HepG2 (cell line): ENCODE data around the gene NUB1. TPM values are rescaled to one million over a fixed set of nuclear protein-coding genes. Genes with fewer than 3 reads are reported as not detected.

Experiments used
- ATAC-seq: fragments of 200-7000 bp; cut with Tn5 transposase; 3 replicates; pipeline ENCODE4 v1.9.1; 2020; ENCODE audit warnings: mild to moderate bottlenecking, moderate library complexity
- BruUV-seq: library from RNA; stranded (reverse); fragments of 400-500 nt; replicated peaks from 2 replicates; lab custom pipeline; 2021; lab: Mats Ljungman, UMichigan
- CTCF ChIA-PET: fragments of 300-600 bp; formaldehyde crosslinking; extraction: SDS; loops from one replicate; lab custom pipeline; 2021; ENCODE audit warnings: low total read pairs, inconsistent platforms, low intra/inter-chr PET ratio; lab: Yijun Ruan, JAX
- POLR2A ChIA-PET: fragments of 350-600 bp; sonication (Branson Sonifier 250); formaldehyde crosslinking; loops from one replicate; lab custom pipeline; 2020; ENCODE audit warnings: antibody characterized with exemption, inconsistent platforms; lab: Yijun Ruan, JAX
- DNase-seq: peaks from one replicate; pipeline ENCODE4 v3.0.0-alpha.2; 2015; ENCODE audit warnings: low spot score
- FAIRE-seq: peaks from 3 replicates; lab custom pipeline; 2011; peaks lifted over from hg19 to GRCh38; lab: Jason Lieb, UNC
- H2AFZ ChIP-seq: one replicate; pipeline ENCODE4 v1.6.1; 2011; ENCODE audit warnings: low read length, inconsistent platforms
- H3K27ac ChIP-seq: fragments of 300-600 bp; 3 replicates; pipeline ENCODE4 v1.8.0; 2011; ENCODE audit warnings: mixed run types, mild to moderate bottlenecking, mixed read lengths, low read length, inconsistent platforms; ENCODE audit not compliant: insufficient read depth; ENCODE audit errors: extremely low read length
- H3K27me3 ChIP-seq, 2 experiments: fragments of 200-600 bp in 1 of 2; 2 replicates in 1 of 2; 3 replicates in 1 of 2; pipeline versions ENCODE4 v1.6.0 to v1.8.0; 2011; ENCODE audit warnings: low read length in 2 of 2, mild to moderate bottlenecking in 2 of 2, moderate library complexity in 2 of 2, inconsistent platforms in 1 of 2; ENCODE audit not compliant: insufficient read depth in 2 of 2, control insufficient read depth in 1 of 2
- H3K36me3 ChIP-seq, 2 experiments: fragments of 200-600 bp in 1 of 2; replicated peaks in 1 of 2; 2 replicates in 1 of 2; 3 replicates in 1 of 2; pipeline versions ENCODE4 v1.5.1 to v1.8.0; 2011; ENCODE audit warnings: low read length in 2 of 2, inconsistent platforms in 1 of 2; ENCODE audit not compliant: insufficient read depth in 2 of 2, control insufficient read depth in 1 of 2
- H3K4me1 ChIP-seq: 2 replicates; pipeline ENCODE4 v1.5.1; 2012; ENCODE audit warnings: low read length, inconsistent platforms; ENCODE audit not compliant: insufficient read depth
- H3K4me2 ChIP-seq: 2 replicates; pipeline ENCODE4 v1.6.0; 2011; ENCODE audit warnings: low read depth, low read length, inconsistent platforms
- H3K4me3 ChIP-seq, 3 experiments: fragments of 200-600 bp in 1 of 3; sonication (generic), shearing (Covaris generic) in 1 of 3; replicated peaks in 1 of 3; 2 replicates each; pipeline ENCODE4 v1.5.1; 2011 to 2016; ENCODE audit warnings: low read length in 3 of 3, inconsistent platforms in 2 of 3, low read depth in 2 of 3, mild to moderate bottlenecking in 2 of 3, control low read depth in 1 of 3, mixed read lengths in 1 of 3; ENCODE audit not compliant: insufficient read depth in 1 of 3
- H3K79me2 ChIP-seq: one replicate; pipeline ENCODE4 v1.6.1; 2011; ENCODE audit warnings: low read length, inconsistent platforms; ENCODE audit not compliant: insufficient read depth
- H3K9ac ChIP-seq: 2 replicates; pipeline ENCODE4 v1.6.0; 2011; ENCODE audit warnings: mild to moderate bottlenecking, low read depth, low read length, inconsistent platforms; ENCODE audit not compliant: insufficient read depth
- H3K9me3 ChIP-seq: 2 replicates; pipeline ENCODE4 v1.5.1; 2012; ENCODE audit warnings: mild to moderate bottlenecking, low read length
- H4K20me1 ChIP-seq: 2 replicates; pipeline ENCODE4 v1.6.0; 2011; ENCODE audit warnings: inconsistent platforms, mild to moderate bottlenecking, low read length, moderate library complexity; ENCODE audit not compliant: insufficient read depth
- ATF1 ChIP-seq: IDR thresholded peaks from 2 replicates; pipeline ENCODE4 v1.6.1; 2016; ENCODE audit warnings: mild to moderate bottlenecking, control low read depth
- ETV5 ChIP-seq: IDR thresholded peaks from 2 replicates; pipeline ENCODE4 v1.6.1; 2018; ENCODE audit warnings: missing biosample characterization, missing genetic modification reagents, inconsistent platforms, borderline replicate concordance
- HOXD1 ChIP-seq: sonication (generic); formaldehyde crosslinking; IDR thresholded peaks from 2 replicates; pipeline ENCODE4 v1.5.0; 2020; ENCODE audit warnings: missing genetic modification reagents
- KLF9 ChIP-seq: IDR thresholded peaks from 2 replicates; pipeline ENCODE4 v1.6.1; 2016; ENCODE audit warnings: low read depth
- MYC ChIP-seq: sonication (generic); formaldehyde crosslinking; IDR thresholded peaks from 2 replicates; pipeline ENCODE4 v1.9.0; 2021; ENCODE audit warnings: missing genetic modification reagents, borderline replicate concordance
- ZBTB1 ChIP-seq: sonication (generic); formaldehyde crosslinking; IDR thresholded peaks from 2 replicates; pipeline ENCODE4 v1.4.0; 2020; ENCODE audit warnings: missing genetic modification reagents, borderline replicate concordance
- ZFP36L2 ChIP-seq: sonication (generic); formaldehyde crosslinking; IDR thresholded peaks from 2 replicates; pipeline ENCODE4 v1.4.0; 2020; ENCODE audit warnings: missing genetic modification reagents
- ZFP90 ChIP-seq: sonication (generic); formaldehyde crosslinking; IDR thresholded peaks from 2 replicates; pipeline ENCODE4 v1.8.0; 2022; ENCODE audit warnings: missing genetic modification reagents, mild to moderate bottlenecking, inconsistent platforms, borderline replicate concordance
- ZSCAN25 ChIP-seq: sonication (generic); formaldehyde crosslinking; IDR thresholded peaks from 2 replicates; pipeline ENCODE4 v1.8.0; 2022; ENCODE audit warnings: mild to moderate bottlenecking, missing genetic modification reagents
- WGBS: methylation state at CpG from one replicate; pipeline ENCODE4 v1.1.6; 2017; ENCODE audit warnings: low lambda C conversion rate; 5-methylcytosine and 5-hydroxymethylcytosine counted together
- in situ Hi-C: cut with HindIII; loops from 2 replicates; pipeline ENCODE4 v1.10.0; 2017; ENCODE audit warnings: low pct_unique_long_range_greater_than_20kb; ENCODE audit not compliant: extremely low pct_ligation_motif_present
- intact Hi-C: fragments of 100-400 bp; cut with micrococcal nuclease; formaldehyde crosslinking; loops from one replicate; pipeline ENCODE4 v1.10.0; 2022; ENCODE audit not compliant: unreplicated experiment
- polyA plus RNA-seq, 8 experiments: library from polyadenylated mRNA; depleted of rRNA in 3 of 8; stranded (reverse) in 7 of 8; unstranded in 1 of 8; fragments of >200 nt; fragmentation: Illumina TruSeq in 4 of 8; extraction: Trizol in 4 of 8; gene quantifications; 2 replicates each; pipeline versions ENCODE4 v1.2.1 to v1.2.3, GENCODE V29; 2011 to 2016; ENCODE audit warnings: low read depth in 4 of 8, missing spikeins in 1 of 8, mixed read lengths in 1 of 8; ENCODE audit not compliant: insufficient read depth in 1 of 8
- total RNA-seq, 5 experiments: library from RNA; depleted of rRNA; stranded (reverse); fragments of >200 nt; fragmentation: Illumina TruSeq; extraction: Trizol; gene quantifications; 2 replicates each; pipeline ENCODE4 v1.2.3, GENCODE V29; 2016; ENCODE audit warnings: low read depth in 1 of 5
- TF ChIP-seq, protein P1 (sequence below): sonication (generic); formaldehyde crosslinking; conservative IDR thresholded peaks from 2 replicates; pipeline ENCODE4 v1.5.0; 2020; ENCODE audit warnings: missing genetic modification reagents
- TF ChIP-seq, protein P2 (sequence below): sonication (generic); formaldehyde crosslinking; IDR thresholded peaks from 2 replicates; pipeline ENCODE4 v1.4.0; 2020; ENCODE audit warnings: missing genetic modification reagents

NUB1 gene
- total and polyA plus RNA-seq, 2 of the 13 experiments (the other 11 are each of a cell fraction or from before 2014, with no cell fraction given), result 27.1 to 37.0 TPM

DNA sequence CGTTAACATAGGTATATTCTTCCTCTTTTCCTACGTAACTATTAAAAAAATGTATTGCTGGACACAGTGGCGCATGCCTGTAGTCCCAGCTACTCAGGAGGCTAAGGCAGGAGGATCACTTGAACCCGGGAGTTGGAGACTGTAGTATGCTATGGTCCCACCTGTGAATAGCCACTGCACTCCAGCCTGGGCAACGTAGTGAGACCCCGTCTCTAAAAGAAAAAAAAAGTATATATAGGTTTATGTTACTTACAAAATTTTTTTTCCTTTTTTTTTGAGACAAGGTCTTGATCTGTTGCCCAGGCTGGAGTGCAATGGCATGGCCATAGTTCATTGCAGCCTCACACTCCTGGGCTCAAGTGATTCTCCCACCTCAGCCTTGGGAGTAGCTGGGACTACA lies 5.6 kb downstream of the NUB1 start:
- Histone ChIP-seq H3K4me1 (peaks cover 38% of the 10 kb centered on the region), H3K9me3 (no peaks in the 10 kb centered on the region), H3K27ac (no peak overlapping the region), H3K79me2 (peaks cover 14% of the 10 kb centered on the region), H4K20me1 (peaks cover 9% of the 10 kb centered on the region; the same call in 1 of the 2 replicates), H2AFZ (no peak overlapping the region), H3K36me3 (peaks cover 12 to 29% of the 10 kb centered on the region in 2 experiments), H3K4me3 (no peak overlapping the region), H3K4me2 (no peak overlapping the region), H3K9ac (no peak overlapping the region), H3K27me3 (no peaks in the 10 kb centered on the region)
- CTCF ChIA-PET, result no interaction called here
- intact Hi-C loops, result no loop called here
- in situ Hi-C loops, result no loop called here
- WGBS, result 96% methylated on average over 6 of the region's 6 CpGs
- POLR2A ChIA-PET, result no interaction called here
- ATAC-seq, result no peak
- no TSS peak for BruUV-seq
- TF ChIP-seq ZFP90 (CRISPR knock-in tag), result no peak
- TF ChIP-seq, protein P1, sequence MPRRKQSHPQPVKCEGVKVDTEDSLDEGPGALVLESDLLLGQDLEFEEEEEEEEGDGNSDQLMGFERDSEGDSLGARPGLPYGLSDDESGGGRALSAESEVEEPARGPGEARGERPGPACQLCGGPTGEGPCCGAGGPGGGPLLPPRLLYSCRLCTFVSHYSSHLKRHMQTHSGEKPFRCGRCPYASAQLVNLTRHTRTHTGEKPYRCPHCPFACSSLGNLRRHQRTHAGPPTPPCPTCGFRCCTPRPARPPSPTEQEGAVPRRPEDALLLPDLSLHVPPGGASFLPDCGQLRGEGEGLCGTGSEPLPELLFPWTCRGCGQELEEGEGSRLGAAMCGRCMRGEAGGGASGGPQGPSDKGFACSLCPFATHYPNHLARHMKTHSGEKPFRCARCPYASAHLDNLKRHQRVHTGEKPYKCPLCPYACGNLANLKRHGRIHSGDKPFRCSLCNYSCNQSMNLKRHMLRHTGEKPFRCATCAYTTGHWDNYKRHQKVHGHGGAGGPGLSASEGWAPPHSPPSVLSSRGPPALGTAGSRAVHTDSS, result no peak
- DNase-seq, result no peak
- no peak for FAIRE-seq

DNA sequence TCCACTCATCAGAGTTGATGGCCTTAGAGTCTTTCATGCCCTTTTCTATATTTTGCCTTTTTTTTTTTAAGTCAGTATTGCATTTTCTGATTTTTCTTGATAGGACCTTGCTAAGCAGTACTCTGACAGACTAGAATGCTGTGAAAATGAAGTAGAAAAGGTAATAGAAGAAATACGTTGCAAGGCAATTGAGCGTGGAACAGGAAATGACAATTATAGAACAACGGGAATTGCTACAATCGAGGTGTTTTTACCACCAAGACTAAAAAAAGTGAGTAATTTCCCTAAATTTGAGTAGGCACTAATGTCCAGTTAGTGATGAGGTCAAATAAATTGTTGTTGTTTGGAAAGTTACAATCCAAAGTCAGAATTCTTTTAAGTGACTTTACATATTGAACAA lies 7.4 kb downstream of the NUB1 start:
- WGBS, result 98% methylated on average over 4 of the region's 4 CpGs
- Histone ChIP-seq H3K4me1 (peaks cover 27% of the 10 kb centered on the region), H3K27ac (peak overlapping the region; percentile 83), H3K4me3 (peak overlapping the region in 2 of 3 experiments; percentile 56 to 69; a peak in 2 of 6 replicates), H3K4me2 (peak overlapping the region; percentile 90), H3K9me3 (no peaks in the 10 kb centered on the region), H2AFZ (no peak overlapping the region), H3K79me2 (peaks cover 2% of the 10 kb centered on the region), H3K36me3 (peaks cover 21 to 40% of the 10 kb centered on the region in 2 experiments), H4K20me1 (peaks cover 5% of the 10 kb centered on the region; the same call in 1 of the 2 replicates), H3K9ac (peak overlapping the region; percentile 68; the same call in 1 of the 2 replicates), H3K27me3 (no peaks in the 10 kb centered on the region)
- POLR2A ChIA-PET, result interaction anchor here (2.2 kb wide), 1 partner anchor 8 kb away, joined by 11 read pairs; the partner anchor contains the start of gene NUB1
- FAIRE-seq (no peak), ATAC-seq (no peak), DNase-seq (no peak)
- TF ChIP-seq KLF9 (CRISPR knock-in tag) (no peak), ZSCAN25 (no peak), ZBTB1 (no peak), HOXD1 (CRISPR knock-in tag) (no peak), ZFP36L2 (CRISPR knock-in tag) (no peak), ETV5 (CRISPR knock-in tag) (no peak), MYC (CRISPR knock-in tag) (no peak), ATF1 (CRISPR knock-in tag) (no peak)
- TF ChIP-seq, protein P2, sequence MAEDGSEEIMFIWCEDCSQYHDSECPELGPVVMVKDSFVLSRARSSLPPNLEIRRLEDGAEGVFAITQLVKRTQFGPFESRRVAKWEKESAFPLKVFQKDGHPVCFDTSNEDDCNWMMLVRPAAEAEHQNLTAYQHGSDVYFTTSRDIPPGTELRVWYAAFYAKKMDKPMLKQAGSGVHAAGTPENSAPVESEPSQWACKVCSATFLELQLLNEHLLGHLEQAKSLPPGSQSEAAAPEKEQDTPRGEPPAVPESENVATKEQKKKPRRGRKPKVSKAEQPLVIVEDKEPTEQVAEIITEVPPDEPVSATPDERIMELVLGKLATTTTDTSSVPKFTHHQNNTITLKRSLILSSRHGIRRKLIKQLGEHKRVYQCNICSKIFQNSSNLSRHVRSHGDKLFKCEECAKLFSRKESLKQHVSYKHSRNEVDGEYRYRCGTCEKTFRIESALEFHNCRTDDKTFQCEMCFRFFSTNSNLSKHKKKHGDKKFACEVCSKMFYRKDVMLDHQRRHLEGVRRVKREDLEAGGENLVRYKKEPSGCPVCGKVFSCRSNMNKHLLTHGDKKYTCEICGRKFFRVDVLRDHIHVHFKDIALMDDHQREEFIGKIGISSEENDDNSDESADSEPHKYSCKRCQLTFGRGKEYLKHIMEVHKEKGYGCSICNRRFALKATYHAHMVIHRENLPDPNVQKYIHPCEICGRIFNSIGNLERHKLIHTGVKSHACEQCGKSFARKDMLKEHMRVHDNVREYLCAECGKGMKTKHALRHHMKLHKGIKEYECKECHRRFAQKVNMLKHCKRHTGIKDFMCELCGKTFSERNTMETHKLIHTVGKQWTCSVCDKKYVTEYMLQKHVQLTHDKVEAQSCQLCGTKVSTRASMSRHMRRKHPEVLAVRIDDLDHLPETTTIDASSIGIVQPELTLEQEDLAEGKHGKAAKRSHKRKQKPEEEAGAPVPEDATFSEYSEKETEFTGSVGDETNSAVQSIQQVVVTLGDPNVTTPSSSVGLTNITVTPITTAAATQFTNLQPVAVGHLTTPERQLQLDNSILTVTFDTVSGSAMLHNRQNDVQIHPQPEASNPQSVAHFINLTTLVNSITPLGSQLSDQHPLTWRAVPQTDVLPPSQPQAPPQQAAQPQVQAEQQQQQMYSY, result no peak
- CTCF ChIA-PET, result interaction anchor here (3.0 kb wide), 1 partner anchor 34 kb away, joined by 60 read pairs; no protein-coding TSS in a partner anchor
- BruUV-seq, result no TSS peak
- in situ Hi-C loops, result no loop called here
- intact Hi-C loops, result no loop called here
